Measurements from ENCODE around the gene PSAPL1.

PSAPL1 gene

DNA sequence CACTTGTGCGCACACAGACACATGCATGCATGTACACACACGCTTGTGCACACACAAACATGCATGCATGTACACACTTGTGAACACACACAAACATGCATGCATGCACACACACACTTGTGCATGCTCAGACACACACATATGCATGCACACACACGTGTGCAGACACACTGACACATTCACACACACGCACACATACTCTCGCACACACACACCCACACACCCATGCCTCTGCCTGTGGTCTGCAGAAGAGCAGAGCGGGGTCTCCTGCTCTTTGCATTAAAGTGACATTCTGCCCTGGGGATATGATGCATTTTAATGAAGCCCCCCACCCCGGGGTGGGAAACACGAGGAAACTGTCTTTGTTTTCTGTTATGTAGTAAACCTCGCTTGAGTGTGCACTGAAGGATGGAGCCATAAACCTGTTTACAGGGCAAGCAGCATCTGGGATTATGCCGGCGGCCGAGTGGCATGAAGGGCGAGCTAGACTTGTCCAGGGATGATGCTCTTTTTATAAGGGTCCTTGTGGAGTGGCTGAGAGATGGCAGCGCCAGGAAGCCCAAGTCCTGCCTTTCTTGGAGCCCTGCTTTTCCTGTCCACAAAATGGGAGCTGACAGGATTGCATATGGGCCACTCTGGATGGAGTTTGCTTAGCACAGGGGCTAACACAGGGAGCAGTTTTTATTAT lies 17.8 kb downstream of the PSAPL1 start:
- no peak for DNase-seq

DNA sequence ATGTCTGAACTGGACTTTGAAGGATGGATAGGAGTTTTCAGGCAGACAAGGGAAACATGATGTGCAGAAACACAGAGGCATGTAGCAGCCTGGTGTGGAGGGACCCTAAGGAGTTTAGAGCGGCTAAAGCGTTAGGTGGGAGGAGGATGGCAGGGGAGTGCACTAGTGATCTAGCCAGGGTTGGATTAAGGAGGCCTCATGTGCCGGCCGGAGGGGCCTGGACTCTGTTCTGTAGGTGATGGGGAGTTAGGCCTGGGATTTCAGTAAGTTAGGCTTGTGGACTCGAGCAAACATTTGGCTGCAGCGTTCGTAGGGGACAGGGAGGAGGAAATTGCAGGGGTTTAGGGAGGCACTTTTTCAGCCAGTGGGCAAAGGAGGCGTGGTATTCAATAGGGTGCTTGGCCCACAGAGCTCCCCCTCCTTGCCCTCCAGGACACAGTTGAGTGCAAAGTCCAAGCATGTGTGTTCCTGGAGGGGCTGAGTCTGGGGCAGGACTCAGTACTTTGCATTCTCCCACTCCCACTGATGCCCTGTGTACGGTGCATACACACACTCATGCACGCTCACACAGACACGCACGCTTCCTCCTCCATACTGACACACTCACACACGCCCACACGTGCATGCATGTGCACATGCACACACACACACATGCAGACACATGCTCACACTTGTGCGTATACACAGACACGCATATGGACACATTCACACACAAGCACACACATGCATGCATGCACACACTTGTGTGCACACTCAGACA lies 18.6 kb downstream of the PSAPL1 start:
- no peak for DNase-seq

- no peak for DNase-seq
These were observed 19.8 kb downstream of the PSAPL1 start for GRCh38 chr4:7414736-7415510.

GRCh38 chr4:7414046-7414445 lies 20.7 kb downstream of the PSAPL1 start:
- no peak for DNase-seq

GRCh38 chr4:7412554-7412912 lies 22.2 kb downstream of the PSAPL1 start:
- no peak for DNase-seq

GRCh38 chr4:7411896-7412553 lies 22.7 kb downstream of the PSAPL1 start:
- no peak for DNase-seq

DNA sequence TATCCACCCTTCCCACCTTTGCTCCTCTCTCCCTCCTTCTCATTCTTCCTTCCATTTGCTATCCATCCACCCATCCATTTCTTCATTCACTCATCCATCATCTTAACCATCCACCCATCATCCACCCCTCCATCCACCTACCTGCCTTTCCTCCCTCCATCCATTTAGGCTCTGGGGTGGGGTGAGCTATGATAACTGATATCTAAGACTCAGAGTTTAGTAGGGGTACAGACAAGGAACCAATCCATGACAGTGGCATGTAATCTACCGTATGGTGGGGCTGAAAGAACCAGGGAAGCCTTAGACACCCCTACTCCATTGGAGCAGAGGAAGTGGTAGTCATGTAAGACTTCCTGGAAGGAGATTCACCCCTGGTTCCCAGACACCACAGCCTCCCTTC lies 23.2 kb downstream of the PSAPL1 start:
- DNase-seq, result no peak

GRCh38 chr4:7410446-7410845 lies 24.3 kb downstream of the PSAPL1 start:
- DNase-seq, result no peak

- no peak for DNase-seq
These were observed 26.6 kb downstream of the PSAPL1 start for GRCh38 chr4:7408166-7408565.

DNA sequence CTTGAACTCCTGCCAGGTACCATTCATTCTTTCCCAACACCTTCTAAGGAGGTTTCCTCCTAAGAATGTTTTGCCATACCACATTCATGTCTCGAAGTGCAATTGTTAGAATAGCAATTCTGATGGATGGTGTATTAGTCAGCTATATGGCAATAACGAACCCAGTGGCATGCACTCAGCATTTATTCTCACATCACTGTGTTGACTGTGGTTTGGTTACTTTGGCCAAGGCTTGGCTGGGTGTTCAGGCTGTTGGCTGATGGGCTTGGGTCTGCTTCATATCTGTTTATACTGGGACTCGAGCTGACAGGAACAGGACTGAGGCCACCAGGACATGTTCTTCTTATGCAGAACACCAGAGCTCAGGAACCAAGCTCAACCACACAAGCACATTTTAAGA lies 31.7 kb downstream of the PSAPL1 start:
- no peak for DNase-seq

DNA sequence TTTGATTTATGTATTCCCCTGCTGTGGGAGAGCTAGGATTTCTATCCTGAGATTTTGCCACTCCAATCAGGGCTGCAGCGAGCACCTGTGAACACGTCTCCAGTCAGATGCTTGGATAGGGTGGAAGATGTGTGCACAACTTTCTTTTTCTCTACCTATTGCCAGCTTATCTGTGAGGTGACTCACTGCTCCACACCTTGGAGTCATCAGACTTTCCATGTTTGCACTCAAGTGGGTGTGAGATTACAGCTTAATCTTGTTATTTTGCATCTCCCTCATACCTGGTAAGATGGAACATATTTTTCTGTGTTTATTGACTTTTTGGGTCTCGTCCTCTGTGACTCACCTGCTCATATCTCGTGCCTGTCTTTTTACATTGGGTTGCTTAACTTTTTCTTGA lies 32.2 kb downstream of the PSAPL1 start:
- DNase-seq, result no peak

- no peak for DNase-seq
These were observed 33.9 kb downstream of the PSAPL1 start for GRCh38 chr4:7400671-7401298.

GRCh38 chr4:7399440-7400234 lies 35.1 kb downstream of the PSAPL1 start:
- no peak for DNase-seq

GRCh38 chr4:7398788-7399439 lies 35.8 kb downstream of the PSAPL1 start:
- no peak for DNase-seq

GRCh38 chr4:7398104-7398423 lies 36.7 kb downstream of the PSAPL1 start:
- DNase-seq, result no peak

DNA sequence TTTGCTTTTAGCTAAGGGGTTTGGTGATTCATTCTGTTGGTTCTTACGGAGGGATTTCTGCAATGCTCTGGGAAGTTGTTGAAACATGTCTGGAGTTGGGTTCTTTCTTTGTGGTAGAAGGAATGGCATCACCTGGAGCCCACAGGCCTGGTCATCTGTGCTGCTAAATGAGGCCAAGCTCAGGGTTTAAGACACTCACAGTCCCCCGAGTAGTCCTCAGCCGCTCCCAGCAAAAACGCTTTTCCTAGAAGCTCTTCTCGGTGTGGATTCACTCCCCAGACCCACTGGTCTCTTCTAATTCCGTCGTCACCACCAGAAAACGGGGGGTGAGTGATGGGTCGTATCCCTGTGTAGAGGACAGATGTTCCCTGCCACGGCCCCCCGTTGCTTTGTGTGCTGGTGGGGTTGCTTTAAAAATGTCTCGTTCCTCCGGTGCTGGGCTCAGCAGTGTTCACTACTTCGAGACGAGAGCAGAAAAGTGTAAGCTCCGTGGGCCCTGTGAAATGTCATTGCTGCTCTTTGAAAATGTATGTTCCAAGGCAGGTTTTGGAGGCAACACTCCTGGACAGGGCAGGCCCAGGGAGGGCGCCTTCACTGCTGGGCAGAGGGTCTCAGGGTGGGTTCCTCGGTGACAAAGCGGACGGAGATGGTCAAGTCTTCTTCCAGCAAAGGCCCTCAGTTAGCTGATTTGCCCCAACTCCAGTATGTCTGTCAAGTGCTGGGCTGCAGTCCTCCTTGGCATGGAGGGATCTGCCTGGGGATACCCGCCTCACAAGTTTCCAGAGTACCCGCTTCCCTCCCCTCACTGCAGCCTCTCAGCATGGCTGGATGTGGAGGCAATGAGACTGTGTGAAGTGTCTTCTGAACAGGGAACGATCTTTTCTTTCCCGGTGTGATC lies 37.3 kb downstream of the PSAPL1 start:
- DNase-seq, result no peak

GRCh38 chr4:7396186-7396910 lies 38.4 kb downstream of the PSAPL1 start:
- DNase-seq, result no peak

- DNase-seq, result no peak
These were observed 39.1 kb downstream of the PSAPL1 start for GRCh38 chr4:7395645-7396044.

- no peak for DNase-seq
These were observed 39.9 kb downstream of the PSAPL1 start for GRCh38 chr4:7394681-7395451.

Measured in effector CD8-positive, alpha-beta T cell (primary cell).